Common myeloid progenitor, CD34-positive (primary cell): ENCODE data around the gene OR10P1.
"Not testable (repeated sequence)": the region's sequence is repeated elsewhere in the genome, so short reads cannot be mapped to it uniquely, and the experiment has no call there.

Source experiments
- CTCF ChIA-PET: fragments of 350-600 bp; sonication (Branson Sonifier 250); formaldehyde crosslinking; loops from one replicate; lab custom pipeline; 2021; ENCODE audit warnings: antibody characterized with exemption; lab: Charles Lee
- POLR2A ChIA-PET: fragments of 350-600 bp; sonication (Branson Sonifier 250); formaldehyde crosslinking; loops from one replicate; lab custom pipeline; 2021; ENCODE audit warnings: antibody characterized with exemption; lab: Charles Lee
- DNase-seq, 3 donors: peaks; one replicate each; pipeline versions ENCODE4 v3.0.0 to v3.0.0-alpha.2; 2013
- H3K27ac ChIP-seq, 2 experiments: 1 replicate in 1 of 2; 2 replicates in 1 of 2; pipeline ENCODE4 v1.7.0; 2013; ENCODE audit warnings: inconsistent platforms in 2 of 2, low read length in 2 of 2, mild to moderate bottlenecking in 2 of 2, low read depth in 1 of 2, moderate library complexity in 1 of 2; ENCODE audit not compliant: severe bottlenecking in 2 of 2, insufficient read depth in 1 of 2, poor library complexity in 1 of 2
- H3K27me3 ChIP-seq, 5 experiments: replicated peaks in 2 of 5; 1 replicate in 3 of 5; 2 replicates in 2 of 5; pipeline versions ENCODE4 v1.6.1 to v1.7.0; 2013; ENCODE audit warnings: low read length in 4 of 5, mild to moderate bottlenecking in 2 of 5, moderate library complexity in 2 of 5, inconsistent platforms in 1 of 5; ENCODE audit not compliant: insufficient read depth in 5 of 5, control insufficient read depth in 4 of 5
- H3K36me3 ChIP-seq, 4 experiments: 1 replicate in 2 of 4; 2 replicates in 2 of 4; pipeline versions ENCODE4 v1.6.1 to v1.7.0; 2013; ENCODE audit warnings: low read length in 3 of 4, control low read depth in 1 of 4, mild to moderate bottlenecking in 1 of 4; ENCODE audit not compliant: control insufficient read depth in 4 of 4, insufficient read depth in 4 of 4
- H3K4me1 ChIP-seq, 4 experiments: 1 replicate in 3 of 4; 2 replicates in 1 of 4; pipeline versions ENCODE4 v1.6.1 to v1.7.1; 2013; ENCODE audit warnings: low read length in 3 of 4, mild to moderate bottlenecking in 3 of 4, control low read depth in 1 of 4, inconsistent platforms in 1 of 4, moderate library complexity in 1 of 4; ENCODE audit not compliant: control insufficient read depth in 4 of 4, insufficient read depth in 4 of 4; ENCODE audit errors: control extremely low read depth in 1 of 4
- H3K4me3 ChIP-seq, 7 experiments: 1 replicate in 4 of 7; 2 replicates in 3 of 7; pipeline versions ENCODE4 v1.5.1 to v1.7.0; 2013; ENCODE audit warnings: mild to moderate bottlenecking in 7 of 7, low read length in 6 of 7, moderate library complexity in 6 of 7, inconsistent platforms in 2 of 7, low read depth in 2 of 7, control low read depth in 1 of 7; ENCODE audit not compliant: insufficient read depth in 4 of 7, control insufficient read depth in 1 of 7; ENCODE audit errors: extremely low read depth in 1 of 7
- H3K9me3 ChIP-seq, 5 experiments: 1 replicate in 4 of 5; 2 replicates in 1 of 5; pipeline versions ENCODE4 v1.6.1 to v1.7.1; 2013; ENCODE audit warnings: low read length in 4 of 5, mild to moderate bottlenecking in 2 of 5, inconsistent platforms in 1 of 5, low read depth in 1 of 5, moderate library complexity in 1 of 5; ENCODE audit not compliant: control insufficient read depth in 4 of 5, insufficient read depth in 2 of 5; ENCODE audit errors: control extremely low read depth in 1 of 5
- WGBS: methylation state at CpG from one replicate; pipeline ENCODE4 v1.1.5; 2013; ENCODE audit not compliant: insufficient coverage; 5-methylcytosine and 5-hydroxymethylcytosine counted together

Gene OR10P1

DNA sequence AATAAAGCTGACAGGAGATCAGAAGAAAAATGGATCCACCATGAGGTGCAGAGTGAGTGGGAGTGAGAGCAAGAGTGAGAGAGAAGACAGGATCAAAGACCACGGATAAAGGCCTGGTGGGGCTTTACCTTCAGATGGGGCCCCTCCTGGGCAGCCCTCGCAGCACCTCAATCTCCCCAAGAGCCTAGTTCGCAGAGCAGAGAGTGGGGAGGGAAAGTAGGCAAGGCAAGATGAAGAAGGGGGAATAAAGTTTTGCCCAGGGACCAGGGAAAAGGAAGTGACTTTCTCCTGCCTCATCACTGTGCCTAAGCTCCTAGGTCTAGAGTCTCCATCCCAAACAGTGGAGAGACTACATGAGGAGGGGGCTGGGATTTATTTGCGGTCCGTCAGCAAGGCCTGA is 10.3 kb downstream of the OR10P1 start:
- peaks cover 0 to 10% (median 0%) of the 10 kb centered on the region in 5 experiments for H3K9me3 ChIP-seq
- CTCF ChIA-PET: interaction anchor here (0.9 to 6.9 kb wide), 9 partner anchors 10 to 90 kb away, joined by 3 to 87 read pairs (median 5); partner anchors contain the start of gene OR10P1
- POLR2A ChIA-PET: interaction anchor here (1.0 kb wide), 1 partner anchor 10 kb away, joined by 3 read pairs; no protein-coding TSS in a partner anchor
- WGBS: 98% methylated on average over 4 of the region's 5 CpGs
- no peak for DNase-seq
- H3K27me3 ChIP-seq: no peaks in the 10 kb centered on the region
- peaks cover 0 to 20% (median 8%) of the 10 kb centered on the region in 4 experiments for H3K4me1 ChIP-seq
- H3K4me3 ChIP-seq: no peak overlapping the region
- H3K27ac ChIP-seq: no peak overlapping the region
- H3K36me3 ChIP-seq: no peaks in the 10 kb centered on the region

DNA sequence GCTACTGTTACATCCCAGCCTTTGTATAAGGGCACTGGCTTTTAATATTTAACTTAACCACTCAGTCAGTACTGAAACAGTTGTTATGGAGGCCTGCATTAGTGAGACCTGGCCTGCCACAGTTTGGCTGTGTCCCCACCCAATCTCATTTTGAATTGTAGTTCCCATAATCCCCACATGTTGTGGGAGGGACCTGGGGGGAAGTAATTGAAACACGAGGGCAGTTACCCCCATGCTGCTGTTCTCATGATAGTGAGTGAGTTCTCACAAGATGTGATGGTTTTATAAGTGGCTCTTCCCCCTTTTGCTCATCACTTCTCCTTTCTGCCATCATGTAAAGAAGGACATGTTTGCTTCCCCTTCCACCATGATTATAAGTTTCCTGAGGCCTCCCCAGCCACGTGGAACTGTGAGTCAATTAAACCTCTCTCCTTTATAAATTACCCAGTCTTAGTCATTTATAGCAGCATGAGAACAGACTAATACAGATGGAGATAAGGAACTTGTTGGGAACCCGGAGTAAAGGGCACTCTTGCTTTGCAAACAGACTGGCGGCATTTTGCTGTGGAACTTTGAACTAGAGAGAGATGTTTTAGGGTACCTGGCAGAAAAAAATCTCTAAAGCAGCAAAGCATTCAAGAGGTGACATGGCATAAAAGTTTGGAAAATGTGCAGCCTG is 14.1 kb downstream of the OR10P1 start:
- H3K4me1 ChIP-seq, H3K36me3 ChIP-seq, H3K27me3 ChIP-seq, POLR2A ChIA-PET, H3K27ac ChIP-seq, H3K4me3 ChIP-seq: not testable (repeated sequence)
- peak in 2 of 3 donors; percentile 54 to 71 for DNase-seq
- WGBS: 95% methylated on average over 2 of the region's 4 CpGs
- H3K9me3 ChIP-seq: peaks cover 0 to 10% (median 0%) of the 10 kb centered on the region in 5 experiments
- CTCF ChIA-PET: interaction anchor here (1.1 kb wide), 1 partner anchor 13 kb away, joined by 3 read pairs; no protein-coding TSS in a partner anchor

DNA sequence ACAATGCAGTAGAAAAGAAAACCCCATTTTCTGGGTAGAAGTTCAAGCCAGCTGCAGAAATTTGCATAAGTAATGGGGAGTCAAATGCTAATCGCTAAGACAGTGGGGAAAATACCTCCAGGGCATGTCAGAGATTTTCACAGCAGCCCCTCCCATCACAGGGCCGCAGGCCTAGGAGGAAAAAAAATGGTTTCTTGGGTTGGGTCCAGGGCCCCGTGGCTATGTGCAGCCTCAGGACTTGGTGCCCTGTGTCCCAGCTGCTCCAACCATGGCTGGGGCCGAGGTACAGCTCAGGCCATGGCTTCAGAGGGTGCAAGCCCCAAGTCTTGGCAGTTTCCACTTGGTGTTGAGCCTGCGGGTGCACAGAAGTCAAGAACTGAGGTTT is 14.6 kb downstream of the OR10P1 start:
- WGBS: 84% methylated on average over 4 of the region's 5 CpGs
- no peaks in the 10 kb centered on the region for H3K36me3 ChIP-seq
- no peak overlapping the region for H3K4me3 ChIP-seq
- H3K27ac ChIP-seq: no peak overlapping the region
- ChIA-PET POLR2A (no interaction called here), CTCF (interaction anchor here (1.1 kb wide), 1 partner anchor 13 kb away, joined by 3 read pairs; no protein-coding TSS in a partner anchor)
- H3K27me3 ChIP-seq: no peaks in the 10 kb centered on the region
- peaks cover 0 to 10% (median 0%) of the 10 kb centered on the region in 5 experiments for H3K9me3 ChIP-seq
- no peak for DNase-seq
- H3K4me1 ChIP-seq: peaks cover 0 to 4% (median 2%) of the 10 kb centered on the region in 4 experiments

DNA sequence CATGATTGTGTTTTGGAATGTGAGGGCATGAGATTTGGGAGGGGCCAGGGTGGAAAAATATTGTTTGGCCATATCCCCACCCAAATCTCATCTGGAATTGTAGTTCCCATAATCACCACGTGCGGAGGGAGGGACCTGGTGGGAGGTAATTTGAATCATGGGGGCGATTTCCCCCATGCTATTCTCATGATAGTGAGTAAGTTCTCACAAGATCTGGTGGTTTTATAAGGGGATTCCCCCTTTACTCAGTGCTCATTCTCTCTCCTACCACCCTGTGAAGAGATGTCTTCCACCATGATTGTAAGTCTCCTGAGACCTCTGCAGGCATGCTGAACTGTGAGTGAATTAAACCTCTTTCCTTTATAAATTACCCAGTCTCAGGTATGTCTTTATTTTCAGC is 15.7 kb downstream of the OR10P1 start:
- Histone ChIP-seq H3K27me3 (no peaks in the 10 kb centered on the region), H3K4me1 (no peaks in the 10 kb centered on the region), H3K4me3 (no peak overlapping the region), H3K27ac (no peak overlapping the region), H3K36me3 (no peaks in the 10 kb centered on the region), H3K9me3 (peaks cover 0 to 10% (median 0%) of the 10 kb centered on the region in 5 experiments)
- ChIA-PET CTCF (no interaction called here), POLR2A (no interaction called here)
- DNase-seq: peak in 1 of 3 donors; percentile 12
- no CpG with 5 or more reads among the region's 3 CpGs for WGBS

DNA sequence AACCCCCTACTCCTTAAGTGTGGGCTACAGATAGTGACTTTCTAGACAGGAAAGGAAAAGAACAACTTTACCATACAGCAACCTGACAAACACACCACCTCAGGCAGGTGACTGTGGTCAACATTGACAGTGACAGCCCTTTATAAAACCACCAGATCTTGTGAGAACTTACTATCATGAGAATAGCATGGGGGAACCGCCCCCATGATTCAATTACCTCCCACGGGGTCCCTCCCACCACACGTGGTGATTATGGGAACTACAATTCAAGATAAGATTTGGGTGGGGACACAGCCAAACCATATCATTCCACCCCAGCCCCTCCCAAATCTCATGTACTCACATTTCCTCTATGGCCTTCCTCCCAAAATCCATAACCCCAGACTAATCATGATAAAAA is 16.3 kb downstream of the OR10P1 start:
- Histone ChIP-seq H3K4me3 (no peak overlapping the region), H3K4me1 (no peaks in the 10 kb centered on the region), H3K9me3 (peaks cover 0 to 10% (median 0%) of the 10 kb centered on the region in 5 experiments), H3K27ac (no peak overlapping the region), H3K27me3 (peaks cover 0 to 4% (median 0%) of the 10 kb centered on the region in 5 experiments), H3K36me3 (no peaks in the 10 kb centered on the region)
- CTCF ChIA-PET: no interaction called here
- WGBS: 92% methylated on average over 2 of the region's 3 CpGs
- DNase-seq: peak in 1 of 3 donors; percentile 17
- POLR2A ChIA-PET: no interaction called here

DNA sequence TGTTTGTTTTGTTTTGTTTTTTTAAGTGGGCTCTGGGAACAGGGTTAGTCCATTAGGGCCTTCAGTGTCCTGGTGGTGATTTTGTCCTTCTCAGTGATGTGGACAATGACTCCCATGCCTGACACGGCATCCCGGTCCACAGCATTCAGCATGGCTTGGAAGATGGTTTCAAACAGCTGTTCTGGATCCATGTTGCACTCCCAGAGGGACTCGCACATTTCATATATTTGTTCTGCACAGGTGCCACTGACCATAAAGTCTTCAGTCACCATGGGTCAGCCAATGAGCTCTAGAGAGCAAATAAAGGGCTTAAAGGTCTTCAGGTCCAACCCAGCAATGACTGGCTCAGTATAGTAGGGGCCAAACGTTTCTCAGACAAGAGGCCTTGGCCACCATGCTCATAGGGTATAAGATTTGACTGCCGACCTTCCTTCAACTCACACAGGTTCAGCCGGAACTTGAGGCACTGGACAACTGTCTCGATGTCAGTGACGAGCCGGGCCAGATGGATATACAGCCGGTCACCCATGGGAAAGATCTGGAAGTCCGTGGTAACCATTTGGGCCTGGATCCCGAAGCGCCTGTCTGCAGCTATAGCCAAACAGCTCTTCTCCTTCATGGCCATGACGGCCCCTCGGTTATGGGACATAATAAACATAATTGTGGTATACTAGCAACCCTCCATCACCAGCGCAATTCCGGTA is 18.0 kb downstream of the OR10P1 start:
- Histone ChIP-seq H3K27me3 (peaks cover 0 to 4% (median 0%) of the 10 kb centered on the region in 5 experiments), H3K4me1 (no peaks in the 10 kb centered on the region), H3K4me3 (no peak overlapping the region), H3K9me3 (peaks cover 0 to 10% (median 0%) of the 10 kb centered on the region in 5 experiments), H3K36me3 (no peaks in the 10 kb centered on the region), H3K27ac (no peak overlapping the region)
- ChIA-PET POLR2A (no interaction called here), CTCF (interaction anchor here (1.1 to 6.0 kb wide), 2 partner anchors 10 to 21 kb away, joined by 3 to 87 read pairs; no protein-coding TSS in a partner anchor)
- WGBS: 94% methylated on average over 15 of the region's 17 CpGs
- DNase-seq: no peak
